IMR-90 (cell line): ENCODE data around the gene ADTRP. TPM values are rescaled to one million over a fixed set of nuclear protein-coding genes. Genes with fewer than 3 reads are reported as not detected.

ENCODE experiments used
- ATAC-seq: fragments of 200-7000 bp; cut with Tn5 transposase; 2 replicates; pipeline ENCODE4 v1.9.1; 2020; ENCODE audit warnings: low read depth, mild to moderate bottlenecking, moderate library complexity
- BruUV-seq: library from RNA; stranded (reverse); fragments of 400-500 nt; replicated peaks from 2 replicates; lab custom pipeline; 2021; lab: Mats Ljungman, UMichigan
- CTCF ChIA-PET: fragments of 300-600 bp; formaldehyde crosslinking; extraction: SDS; loops from one replicate; lab custom pipeline; 2021; ENCODE audit warnings: antibody characterized with exemption; lab: Yijun Ruan, JAX
- POLR2A ChIA-PET: fragments of 300-600 bp; sonication (Branson Sonifier 250); formaldehyde crosslinking; loops from one replicate; lab custom pipeline; 2022; ENCODE audit warnings: antibody characterized with exemption; ENCODE audit not compliant: unreplicated experiment; lab: Charles Lee
- DNase-seq: peaks from one replicate; pipeline ENCODE4 v3.0.0; 2013
- H2AFZ ChIP-seq: replicated peaks from 2 replicates; pipeline ENCODE3; 2013; ENCODE audit warnings: low read length, mild to moderate bottlenecking; ENCODE audit not compliant: poor library complexity
- H2AK5ac ChIP-seq: 2 replicates; pipeline ENCODE4 v1.6.1; 2013; ENCODE audit warnings: low read depth, low read length, inconsistent platforms
- H2AK9ac ChIP-seq: replicated peaks from 2 replicates; pipeline ENCODE3; 2013; ENCODE audit warnings: mild to moderate bottlenecking, low read depth, low read length, moderate library complexity; ENCODE audit not compliant: poor library complexity
- H2BK120ac ChIP-seq: 2 replicates; pipeline ENCODE4 v1.6.1; 2013; ENCODE audit warnings: low read depth, low read length, inconsistent platforms
- H2BK15ac ChIP-seq: 3 replicates; pipeline ENCODE4 v1.6.1; 2013; ENCODE audit warnings: low read depth, low read length, inconsistent platforms
- H2BK20ac ChIP-seq: 2 replicates; pipeline ENCODE4 v1.6.1; 2013; ENCODE audit warnings: low read depth, mild to moderate bottlenecking, inconsistent platforms, low read length, moderate library complexity
- H2BK5ac ChIP-seq: 2 replicates; pipeline ENCODE4 v1.6.1; 2013; ENCODE audit warnings: mild to moderate bottlenecking, low read depth, low read length, inconsistent platforms; ENCODE audit not compliant: poor library complexity, severe bottlenecking
- H3K14ac ChIP-seq: replicated peaks from 2 replicates; pipeline ENCODE4 v1.6.1; 2013; ENCODE audit warnings: low read depth, low read length, inconsistent platforms
- H3K18ac ChIP-seq: 2 replicates; pipeline ENCODE4 v1.6.1; 2013; ENCODE audit warnings: low read depth, low read length, control low read depth
- H3K23ac ChIP-seq: 2 replicates; pipeline ENCODE4 v1.6.1; 2013; ENCODE audit warnings: low read depth, low read length, inconsistent platforms
- H3K27ac ChIP-seq: 2 replicates; pipeline ENCODE4 v1.5.1; 2013; ENCODE audit warnings: mild to moderate bottlenecking, control low read depth, low read length; ENCODE audit not compliant: insufficient read depth
- H3K27me3 ChIP-seq: 2 replicates; pipeline ENCODE4 v1.6.1; 2013; ENCODE audit warnings: low read length; ENCODE audit not compliant: control insufficient read depth, insufficient read depth
- H3K36me3 ChIP-seq: 2 replicates; pipeline ENCODE4 v1.6.1; 2013; ENCODE audit warnings: low read length, mixed read lengths; ENCODE audit not compliant: control insufficient read depth, insufficient read depth
- H3K4ac ChIP-seq: 2 replicates; pipeline ENCODE4 v1.6.1; 2013; ENCODE audit warnings: low read depth, low read length, inconsistent platforms
- H3K4me1 ChIP-seq: 2 replicates; pipeline ENCODE4 v1.6.1; 2013; ENCODE audit warnings: low read length, mixed read lengths; ENCODE audit not compliant: control insufficient read depth, insufficient read depth
- H3K4me2 ChIP-seq: 2 replicates; pipeline ENCODE4 v1.6.1; 2013; ENCODE audit warnings: low read depth, mild to moderate bottlenecking, control low read depth, low read length, moderate library complexity
- H3K4me3 ChIP-seq: 2 replicates; pipeline ENCODE4 v1.5.1; 2013; ENCODE audit warnings: low read depth, mild to moderate bottlenecking, control low read depth, low read length, moderate library complexity; ENCODE audit not compliant: insufficient read depth
- H3K56ac ChIP-seq: 2 replicates; pipeline ENCODE4 v1.6.1; 2013; ENCODE audit warnings: low read length, inconsistent platforms; ENCODE audit not compliant: insufficient read depth; ENCODE audit errors: extremely low read depth
- H3K79me1 ChIP-seq, 2 experiments: 2 replicates each; pipeline ENCODE4 v1.6.1; 2013; ENCODE audit warnings: low read length in 2 of 2, inconsistent platforms in 1 of 2, low read depth in 1 of 2
- H3K9ac ChIP-seq: 2 replicates; pipeline ENCODE4 v1.6.1; 2013; ENCODE audit warnings: low read depth, low read length, control low read depth
- H3K9me1 ChIP-seq: 2 replicates; pipeline ENCODE4 v1.6.1; 2013; ENCODE audit warnings: low read length, inconsistent platforms; ENCODE audit not compliant: insufficient read depth
- H3K9me3 ChIP-seq: 2 replicates; pipeline ENCODE4 v1.6.1; 2013; ENCODE audit warnings: low read length; ENCODE audit not compliant: control insufficient read depth, insufficient read depth
- H4K20me1 ChIP-seq: 2 replicates; pipeline ENCODE4 v1.6.1; 2013; ENCODE audit warnings: low read length, inconsistent platforms; ENCODE audit not compliant: insufficient read depth
- H4K5ac ChIP-seq: 2 replicates; pipeline ENCODE4 v1.6.1; 2013; ENCODE audit warnings: mild to moderate bottlenecking, low read depth, low read length, control low read depth
- H4K8ac ChIP-seq, 2 experiments: 2 replicates each; pipeline ENCODE4 v1.6.1; 2013; ENCODE audit warnings: low read depth in 2 of 2, low read length in 2 of 2, control low read depth in 1 of 2, inconsistent platforms in 1 of 2
- H4K91ac ChIP-seq: 2 replicates; pipeline ENCODE4 v1.6.1; 2013; ENCODE audit warnings: low read depth, low read length, inconsistent platforms; ENCODE audit not compliant: insufficient read depth
- FOS ChIP-seq: fragments of 150-350 bp; IDR thresholded peaks from 2 replicates; pipeline ENCODE4 v1.6.1; 2016; ENCODE audit warnings: low read depth, low read length
- WGBS, 2 experiments: methylation state at CpG; one replicate each; pipeline versions ENCODE4 v1.1.5 to v1.1.7; 2013; ENCODE audit warnings: missing lambda C conversion rate in 2 of 2; ENCODE audit not compliant: insufficient read length in 1 of 2; ENCODE audit errors: extremely low coverage in 2 of 2; 5-methylcytosine and 5-hydroxymethylcytosine counted together
- dilution Hi-C: fragments of 300-500 bp; cut with HindIII; formaldehyde crosslinking; loops from one replicate; pipeline ENCODE4 v1.14.3; 2018; ENCODE audit warnings: low sequenced_read_pairs; ENCODE audit not compliant: unreplicated experiment
- in situ Hi-C: fragments of 300-500 bp; cut with MboI; formaldehyde crosslinking; loops from 3 replicates; pipeline ENCODE4 v1.14.3; 2019; ENCODE audit warnings: low sequenced_read_pairs, inconsistent platforms, mixed read lengths
- intact Hi-C: fragments of 100-400 bp; cut with micrococcal nuclease; formaldehyde crosslinking; loops from 2 replicates; pipeline ENCODE4 v1.10.0; 2022
- polyA plus RNA-seq, 3 experiments: library from polyadenylated mRNA; depleted of rRNA; stranded (reverse); fragments of >200 nt; gene quantifications; 2 replicates each; pipeline ENCODE4 v1.2.3, GENCODE V29; 2012; ENCODE audit warnings: low replicate concordance in 1 of 3
- total RNA-seq: library from RNA; depleted of rRNA; stranded (reverse); fragments of >200 nt; gene quantifications from 2 replicates; pipeline ENCODE4 v1.2.3, GENCODE V29; 2012
- TF ChIP-seq, protein P1 (sequence below): conservative IDR thresholded peaks from 2 replicates; pipeline ENCODE4 v1.5.1; 2012; ENCODE audit warnings: mild to moderate bottlenecking, low read depth, low read length, improper control_type of control experiment

Gene ADTRP
- total and polyA plus RNA-seq, 2 of the 4 experiments (the other 2 are of a cell fraction): 0.50 to 0.72 TPM

DNA sequence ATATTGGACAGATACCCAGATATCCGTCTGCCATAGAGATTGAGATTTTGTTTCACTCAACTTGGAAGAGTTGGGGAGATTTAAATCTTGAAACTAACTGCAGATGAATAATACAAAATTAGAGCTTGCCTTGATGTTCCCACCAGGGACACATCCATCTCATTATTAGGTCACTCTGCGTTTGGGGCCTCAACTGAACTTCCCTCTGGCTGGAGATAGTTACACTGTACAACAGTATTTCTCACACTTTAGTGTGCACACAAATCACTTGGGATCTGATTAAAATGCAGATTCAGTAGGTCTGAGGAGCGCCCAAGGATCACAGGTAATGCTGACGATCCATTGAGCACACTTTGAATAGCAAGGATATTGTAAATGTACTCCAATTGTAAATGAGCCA, 35.0 kb upstream of the ADTRP start:
- intact Hi-C loops: no loop called here
- Histone ChIP-seq H3K23ac (no peak overlapping the region), H2AK9ac (no peak overlapping the region), H3K27me3 (no peaks in the 10 kb centered on the region), H4K20me1 (no peaks in the 10 kb centered on the region), H3K9me3 (no peaks in the 10 kb centered on the region), H2BK15ac (no peak overlapping the region), H3K27ac (no peak overlapping the region), H3K4ac (no peak overlapping the region), H2BK5ac (no peak overlapping the region), H4K5ac (no peak overlapping the region), H3K4me3 (no peak overlapping the region), H3K36me3 (no peaks in the 10 kb centered on the region), H4K91ac (no peak overlapping the region), H3K4me2 (no peak overlapping the region), H3K79me1 (no peaks in the 10 kb centered on the region), H2BK120ac (no peak overlapping the region), H4K8ac (no peak overlapping the region), H3K56ac (no peak overlapping the region), H3K9me1 (peaks cover 3% of the 10 kb centered on the region), H2BK20ac (no peak overlapping the region), H2AK5ac (no peak overlapping the region), H3K9ac (no peak overlapping the region), H3K14ac (no peak overlapping the region), H3K18ac (no peak overlapping the region), H2AFZ (no peak overlapping the region), H3K4me1 (peaks cover 13% of the 10 kb centered on the region)
- ATAC-seq (no peak), DNase-seq (no peak)
- dilution Hi-C loops: no loop called here
- CTCF ChIA-PET: interaction anchor here (1.2 kb wide), 1 partner anchor 9 kb away, joined by 3 read pairs; no protein-coding TSS in a partner anchor
- WGBS, 2 experiments: no CpG with 5 or more reads among the region's 4 CpGs
- no peak for TF ChIP-seq FOS
- TF ChIP-seq, protein P1, sequence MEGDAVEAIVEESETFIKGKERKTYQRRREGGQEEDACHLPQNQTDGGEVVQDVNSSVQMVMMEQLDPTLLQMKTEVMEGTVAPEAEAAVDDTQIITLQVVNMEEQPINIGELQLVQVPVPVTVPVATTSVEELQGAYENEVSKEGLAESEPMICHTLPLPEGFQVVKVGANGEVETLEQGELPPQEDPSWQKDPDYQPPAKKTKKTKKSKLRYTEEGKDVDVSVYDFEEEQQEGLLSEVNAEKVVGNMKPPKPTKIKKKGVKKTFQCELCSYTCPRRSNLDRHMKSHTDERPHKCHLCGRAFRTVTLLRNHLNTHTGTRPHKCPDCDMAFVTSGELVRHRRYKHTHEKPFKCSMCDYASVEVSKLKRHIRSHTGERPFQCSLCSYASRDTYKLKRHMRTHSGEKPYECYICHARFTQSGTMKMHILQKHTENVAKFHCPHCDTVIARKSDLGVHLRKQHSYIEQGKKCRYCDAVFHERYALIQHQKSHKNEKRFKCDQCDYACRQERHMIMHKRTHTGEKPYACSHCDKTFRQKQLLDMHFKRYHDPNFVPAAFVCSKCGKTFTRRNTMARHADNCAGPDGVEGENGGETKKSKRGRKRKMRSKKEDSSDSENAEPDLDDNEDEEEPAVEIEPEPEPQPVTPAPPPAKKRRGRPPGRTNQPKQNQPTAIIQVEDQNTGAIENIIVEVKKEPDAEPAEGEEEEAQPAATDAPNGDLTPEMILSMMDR: no peak
- POLR2A ChIA-PET: no interaction called here
- in situ Hi-C loops: no loop called here
- no TSS peak for BruUV-seq
